HUES6 (cell line): ENCODE data around the gene CTBP2.

Experiments
- H3K27ac ChIP-seq: 2 replicates; pipeline ENCODE4 v1.7.0; 2013; ENCODE audit warnings: low read depth, mild to moderate bottlenecking, low read length, inconsistent platforms
- H3K27me3 ChIP-seq: 2 replicates; pipeline ENCODE4 v1.6.1; 2013; ENCODE audit warnings: low read length; ENCODE audit not compliant: control insufficient read depth, insufficient read depth
- H3K36me3 ChIP-seq: 2 replicates; pipeline ENCODE4 v1.6.1; 2013; ENCODE audit warnings: low read length; ENCODE audit not compliant: control insufficient read depth, insufficient read depth
- H3K4me1 ChIP-seq: 2 replicates; pipeline ENCODE4 v1.6.1; 2013; ENCODE audit warnings: low read length; ENCODE audit not compliant: control insufficient read depth, insufficient read depth
- H3K4me3 ChIP-seq: 2 replicates; pipeline ENCODE4 v1.5.1; 2013; ENCODE audit warnings: low read depth, low read length
- H3K9ac ChIP-seq: one replicate; pipeline ENCODE4 v1.6.1; 2013; ENCODE audit warnings: mild to moderate bottlenecking, low read length
- H3K9me3 ChIP-seq: 2 replicates; pipeline ENCODE4 v1.6.1; 2013; ENCODE audit warnings: low read depth, low read length; ENCODE audit not compliant: control insufficient read depth, insufficient read depth

Gene CTBP2

GRCh38 chr10:125022671-125023070 lies 137.7 kb downstream of the CTBP2 start:
- H3K4me1 ChIP-seq, result no peaks in the 10 kb centered on the region; the same call in 1 of the 2 replicates
- no peak overlapping the region for H3K27ac ChIP-seq
- no peak overlapping the region for H3K4me3 ChIP-seq
- peaks cover 14% of the 10 kb centered on the region for H3K9me3 ChIP-seq
- H3K36me3 ChIP-seq, result peaks cover 88% of the 10 kb centered on the region
- no peak overlapping the region for H3K9ac ChIP-seq
- no peaks in the 10 kb centered on the region for H3K27me3 ChIP-seq

- H3K9ac ChIP-seq, result no peak overlapping the region
- H3K36me3 ChIP-seq, result peaks cover 89% of the 10 kb centered on the region
- H3K4me3 ChIP-seq, result no peak overlapping the region
- no peaks in the 10 kb centered on the region; the same call in 1 of the 2 replicates for H3K4me1 ChIP-seq
- no peaks in the 10 kb centered on the region for H3K27me3 ChIP-seq
- H3K9me3 ChIP-seq, result peaks cover 14% of the 10 kb centered on the region
- no peak overlapping the region for H3K27ac ChIP-seq
These were observed 138.5 kb downstream of the CTBP2 start for GRCh38 chr10:125021686-125022344.

- H3K36me3 ChIP-seq, result peaks cover 87% of the 10 kb centered on the region
These were observed 139.5 kb downstream of the CTBP2 start for GRCh38 chr10:125020871-125021270.

GRCh38 chr10:125020386-125020785 lies 140.0 kb downstream of the CTBP2 start:
- no peaks in the 10 kb centered on the region for H3K27me3 ChIP-seq

More at GRCh38 chr10:125020871-125021270, 139.5 kb downstream of the CTBP2 start:
- Histone ChIP-seq H3K4me3 (no peak overlapping the region), H3K9me3 (peaks cover 14% of the 10 kb centered on the region), H3K27me3 (no peaks in the 10 kb centered on the region), H3K9ac (no peak overlapping the region), H3K27ac (no peak overlapping the region), H3K4me1 (no peaks in the 10 kb centered on the region; the same call in 1 of the 2 replicates)

GRCh38 chr10:125018576-125019143 lies 141.7 kb downstream of the CTBP2 start:
- no peaks in the 10 kb centered on the region for H3K4me1 ChIP-seq
- no peaks in the 10 kb centered on the region for H3K27me3 ChIP-seq
- 0 out of 2 replicates have a peak overlapping the region, but pooled peaks have one; percentile 48 for H3K27ac ChIP-seq
- no peak overlapping the region for H3K4me3 ChIP-seq
- peaks cover 78% of the 10 kb centered on the region for H3K36me3 ChIP-seq
- H3K9me3 ChIP-seq, result peaks cover 14% of the 10 kb centered on the region
- H3K9ac ChIP-seq, result no peak overlapping the region

More at GRCh38 chr10:125020386-125020785, 140.0 kb downstream of the CTBP2 start:
- H3K9me3 ChIP-seq, result peaks cover 14% of the 10 kb centered on the region
- H3K4me3 ChIP-seq, result no peak overlapping the region
- no peak overlapping the region for H3K9ac ChIP-seq
- H3K4me1 ChIP-seq, result no peaks in the 10 kb centered on the region
- peaks cover 82% of the 10 kb centered on the region for H3K36me3 ChIP-seq
- H3K27ac ChIP-seq, result no peak overlapping the region

GRCh38 chr10:125017547-125018298 lies 142.6 kb downstream of the CTBP2 start:
- no peak overlapping the region for H3K9ac ChIP-seq
- peaks cover 72% of the 10 kb centered on the region for H3K36me3 ChIP-seq
- no peaks in the 10 kb centered on the region for H3K27me3 ChIP-seq
- H3K9me3 ChIP-seq, result peaks cover 14% of the 10 kb centered on the region
- 0 out of 2 replicates have a peak, but pooled peaks cover 2% of the 10 kb centered on the region for H3K4me1 ChIP-seq
- no peak overlapping the region for H3K4me3 ChIP-seq
- no peak overlapping the region for H3K27ac ChIP-seq

- Histone ChIP-seq H3K9me3 (peaks cover 14% of the 10 kb centered on the region), H3K27me3 (no peaks in the 10 kb centered on the region), H3K9ac (no peak overlapping the region), H3K4me3 (no peak overlapping the region), H3K27ac (no peak overlapping the region), H3K36me3 (peaks cover 69% of the 10 kb centered on the region), H3K4me1 (0 out of 2 replicates have a peak, but pooled peaks cover 3% of the 10 kb centered on the region)
These were observed 143.7 kb downstream of the CTBP2 start for GRCh38 chr10:125016611-125017202.

GRCh38 chr10:125016123-125016522 lies 144.2 kb downstream of the CTBP2 start:
- Histone ChIP-seq H3K9ac (no peak overlapping the region), H3K4me1 (0 out of 2 replicates have a peak, but pooled peaks cover 3% of the 10 kb centered on the region), H3K27me3 (no peaks in the 10 kb centered on the region), H3K27ac (no peak overlapping the region), H3K36me3 (peaks cover 63% of the 10 kb centered on the region), H3K4me3 (no peak overlapping the region), H3K9me3 (peaks cover 14% of the 10 kb centered on the region)

- no peak overlapping the region for H3K4me3 ChIP-seq
- no peaks in the 10 kb centered on the region for H3K27me3 ChIP-seq
These were observed 144.9 kb downstream of the CTBP2 start for GRCh38 chr10:125015356-125015944.

GRCh38 chr10:125014836-125015355 lies 145.5 kb downstream of the CTBP2 start:
- H3K27me3 ChIP-seq, result no peaks in the 10 kb centered on the region

More at GRCh38 chr10:125015356-125015944, 144.9 kb downstream of the CTBP2 start:
- Histone ChIP-seq H3K4me1 (peaks cover 4% of the 10 kb centered on the region; the same call in 1 of the 2 replicates), H3K27ac (no peak overlapping the region), H3K9ac (no peak overlapping the region), H3K36me3 (peaks cover 57% of the 10 kb centered on the region), H3K9me3 (peaks cover 11% of the 10 kb centered on the region)

More at GRCh38 chr10:125014836-125015355, 145.5 kb downstream of the CTBP2 start:
- H3K9me3 ChIP-seq, result peaks cover 6% of the 10 kb centered on the region
- H3K4me3 ChIP-seq, result no peak overlapping the region
- H3K4me1 ChIP-seq, result peaks cover 7% of the 10 kb centered on the region; the same call in 1 of the 2 replicates
- H3K9ac ChIP-seq, result no peak overlapping the region
- H3K36me3 ChIP-seq, result peaks cover 54% of the 10 kb centered on the region
- no peak overlapping the region for H3K27ac ChIP-seq
